Epithelial cell of esophagus (primary cell): ENCODE results near the gene TBC1D16.

Experiments used
- DNase-seq: peaks from one replicate; pipeline ENCODE4 v3.0.0; 2010; ENCODE audit warnings: low read depth
- H3K4me3 ChIP-seq: 2 replicates; pipeline ENCODE4 v1.5.1; 2011; ENCODE audit warnings: mild to moderate bottlenecking, low read length, control low read depth
- TF ChIP-seq, protein P1 (sequence below): IDR thresholded peaks from 2 replicates; pipeline ENCODE4 v1.5.1; 2011; ENCODE audit warnings: low read depth, mild to moderate bottlenecking, low read length, control low read depth, inconsistent platforms; ENCODE audit not compliant: insufficient read depth; ENCODE audit errors: missing control alignments

Gene TBC1D16

DNA sequence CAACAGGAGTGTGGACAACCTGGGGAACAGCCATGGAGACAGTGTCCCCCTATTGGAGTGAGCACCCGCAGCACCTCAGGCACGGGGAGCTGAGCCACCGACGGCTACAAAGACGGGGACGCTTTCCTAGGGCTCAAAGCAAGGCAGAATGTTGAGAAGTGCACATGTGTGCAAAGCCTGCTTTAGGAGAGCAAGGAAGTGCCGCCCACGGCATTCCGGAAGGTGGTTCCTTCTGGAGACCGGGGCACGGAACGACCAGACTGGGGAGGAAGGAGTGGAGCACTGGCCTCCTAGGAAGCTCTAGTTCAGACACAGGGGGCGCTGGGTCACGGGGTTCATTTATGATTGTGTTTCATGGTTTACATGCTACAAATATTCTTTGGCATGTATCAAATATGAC lies 52.2 kb downstream of the TBC1D16 start:
- H3K4me3 ChIP-seq, result no peak overlapping the region
- TF ChIP-seq, protein P1, sequence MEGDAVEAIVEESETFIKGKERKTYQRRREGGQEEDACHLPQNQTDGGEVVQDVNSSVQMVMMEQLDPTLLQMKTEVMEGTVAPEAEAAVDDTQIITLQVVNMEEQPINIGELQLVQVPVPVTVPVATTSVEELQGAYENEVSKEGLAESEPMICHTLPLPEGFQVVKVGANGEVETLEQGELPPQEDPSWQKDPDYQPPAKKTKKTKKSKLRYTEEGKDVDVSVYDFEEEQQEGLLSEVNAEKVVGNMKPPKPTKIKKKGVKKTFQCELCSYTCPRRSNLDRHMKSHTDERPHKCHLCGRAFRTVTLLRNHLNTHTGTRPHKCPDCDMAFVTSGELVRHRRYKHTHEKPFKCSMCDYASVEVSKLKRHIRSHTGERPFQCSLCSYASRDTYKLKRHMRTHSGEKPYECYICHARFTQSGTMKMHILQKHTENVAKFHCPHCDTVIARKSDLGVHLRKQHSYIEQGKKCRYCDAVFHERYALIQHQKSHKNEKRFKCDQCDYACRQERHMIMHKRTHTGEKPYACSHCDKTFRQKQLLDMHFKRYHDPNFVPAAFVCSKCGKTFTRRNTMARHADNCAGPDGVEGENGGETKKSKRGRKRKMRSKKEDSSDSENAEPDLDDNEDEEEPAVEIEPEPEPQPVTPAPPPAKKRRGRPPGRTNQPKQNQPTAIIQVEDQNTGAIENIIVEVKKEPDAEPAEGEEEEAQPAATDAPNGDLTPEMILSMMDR, result no peak
- no peak for DNase-seq

DNA sequence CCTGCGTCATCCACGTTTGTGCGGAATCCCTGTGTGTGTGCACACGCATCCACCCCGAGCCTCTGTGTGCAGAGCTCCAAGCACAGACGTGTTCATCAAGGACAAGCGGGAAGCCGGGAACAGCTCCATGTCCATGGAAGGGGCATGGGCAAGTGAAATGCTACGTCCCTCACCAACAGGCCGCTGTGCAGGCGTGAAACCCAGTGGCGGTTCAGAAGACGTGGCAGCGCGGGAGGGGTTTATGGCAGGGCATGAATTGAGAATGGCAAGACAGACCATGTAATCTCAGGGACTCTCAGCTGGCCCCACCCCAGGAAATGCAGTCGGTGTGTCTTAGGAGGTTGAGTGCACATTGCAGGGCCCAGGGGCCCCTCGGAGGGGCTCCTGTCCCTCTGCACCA lies 52.7 kb downstream of the TBC1D16 start:
- TF ChIP-seq, protein P1, result no peak
- no peak for DNase-seq

DNA sequence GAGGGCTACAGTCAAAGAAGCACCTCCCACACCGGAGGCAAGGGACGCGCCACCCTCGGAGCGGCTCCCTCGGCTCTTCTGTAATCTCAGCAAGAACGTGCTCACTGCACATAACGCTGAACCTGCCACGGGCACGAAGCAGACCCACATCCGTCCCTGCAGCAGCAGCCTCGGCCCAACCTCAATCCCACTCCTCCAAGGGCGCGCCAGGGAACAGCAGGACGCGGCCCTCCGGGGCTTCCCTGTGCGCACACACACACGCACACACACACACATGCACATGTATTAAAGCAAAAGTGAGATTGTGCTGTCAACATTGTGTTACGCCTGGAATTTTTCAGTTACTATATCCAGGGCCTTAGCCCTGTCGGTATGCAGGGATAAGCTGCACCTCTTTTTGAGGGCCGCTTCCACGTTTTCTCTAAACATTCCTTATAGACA lies 54.0 kb downstream of the TBC1D16 start:
- DNase-seq, result no peak
- H3K4me3 ChIP-seq, result no peak overlapping the region
- TF ChIP-seq, protein P1, result no peak

More for the DNA sequence above, 52.7 kb downstream of the TBC1D16 start:
- no peak overlapping the region for H3K4me3 ChIP-seq

DNA sequence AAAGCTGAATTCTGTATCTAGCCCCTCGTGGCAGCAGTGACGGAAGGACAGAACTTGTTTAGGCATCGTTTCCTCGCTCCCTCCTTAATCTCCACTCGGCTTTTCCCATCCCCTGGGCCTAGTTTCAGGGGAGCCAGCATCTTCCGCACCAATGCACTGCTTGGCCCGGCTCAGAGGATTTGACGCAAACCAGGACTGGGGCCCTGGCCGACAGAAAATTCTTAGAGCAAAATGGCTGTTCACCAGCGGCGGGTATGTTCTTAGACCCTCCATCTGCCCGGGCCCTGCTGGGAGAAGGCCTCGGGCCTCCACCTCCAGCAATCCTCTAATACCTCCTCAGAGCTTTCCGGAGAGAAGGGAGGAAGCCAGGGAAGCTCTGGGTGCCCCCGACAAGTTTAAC lies 54.6 kb downstream of the TBC1D16 start:
- DNase-seq, result no peak
- H3K4me3 ChIP-seq, result no peak overlapping the region
- TF ChIP-seq, protein P1, result no peak

DNA sequence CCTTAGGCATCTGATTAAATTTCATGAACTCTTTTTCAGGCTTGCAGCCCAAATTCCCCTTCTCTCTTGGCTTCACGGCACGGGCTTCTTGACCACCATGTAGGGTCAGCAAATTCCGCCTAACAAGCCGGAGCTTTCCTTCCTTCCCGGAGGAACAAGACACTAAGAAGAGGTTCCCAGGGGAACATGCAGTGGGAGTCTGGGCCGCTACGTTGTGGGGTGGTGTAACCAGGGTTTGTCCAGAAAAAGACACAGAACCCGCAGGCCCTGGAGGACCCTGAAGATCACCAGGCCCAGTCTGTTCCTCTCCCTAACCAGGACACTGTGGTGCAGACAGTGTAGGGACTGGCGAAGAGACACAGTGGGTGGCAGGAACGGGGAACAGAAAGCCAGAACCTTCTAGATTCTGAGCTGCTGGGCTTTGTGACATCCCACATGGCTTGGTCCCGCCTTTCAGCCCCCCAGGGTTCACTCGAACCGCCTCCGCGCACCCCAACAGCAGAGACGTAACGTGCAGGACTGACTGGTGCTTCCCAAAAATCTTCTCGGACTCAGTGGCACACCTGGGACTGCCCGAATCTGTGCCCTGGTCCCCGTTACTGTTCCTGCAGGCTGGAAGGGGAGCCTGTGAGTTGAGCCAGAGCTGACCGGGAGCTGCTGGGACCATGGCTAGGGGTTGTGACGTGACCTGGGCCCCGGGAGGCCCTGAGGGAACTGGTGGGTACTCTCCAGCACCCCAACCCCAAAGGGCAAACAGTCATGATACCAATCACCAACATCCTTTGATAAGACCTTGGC lies 55.2 kb downstream of the TBC1D16 start:
- no peak for DNase-seq
- TF ChIP-seq, protein P1, result no peak
- H3K4me3 ChIP-seq, result no peak overlapping the region

DNA sequence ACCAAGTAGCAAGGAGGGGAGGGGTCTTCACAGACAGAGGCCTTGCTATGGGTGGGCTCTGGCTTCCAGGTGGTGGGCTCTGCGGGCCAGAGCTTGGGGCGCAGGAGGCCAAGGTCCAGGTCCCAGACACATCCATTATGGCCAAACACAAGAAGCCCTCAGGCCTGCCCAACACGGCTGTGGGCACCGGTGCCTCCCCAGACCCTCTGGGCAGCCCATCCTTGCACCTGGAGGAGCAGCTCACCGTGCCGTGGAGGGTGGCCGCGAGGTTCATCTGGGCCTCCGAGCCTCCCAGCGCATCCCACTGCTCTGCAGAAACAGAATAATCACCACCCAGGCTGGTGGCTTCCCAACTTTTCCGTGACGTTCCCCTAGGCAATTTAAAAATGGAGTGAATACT lies 55.9 kb downstream of the TBC1D16 start:
- H3K4me3 ChIP-seq, result no peak overlapping the region
- TF ChIP-seq, protein P1, result no peak
- DNase-seq, result no peak
